BLaER1 treated with 17β-estradiol and CSF1 and Interleukin-3, amounts not matched to agents 10 nM and 100 nM (cell line): ENCODE data around the gene ALK.

ENCODE experiments used
- H3K27ac ChIP-seq, 11 experiments: shearing (Covaris generic); formaldehyde crosslinking; 2 replicates each; pipeline ENCODE4 v1.8.1; 2022
- H3K27me3 ChIP-seq, 11 experiments: shearing (Covaris generic); formaldehyde crosslinking; 2 replicates each; pipeline ENCODE4 v1.8.1; 2022
- H3K36me3 ChIP-seq, 11 experiments: shearing (Covaris generic); formaldehyde crosslinking; 2 replicates each; pipeline ENCODE4 v1.8.1; 2022
- H3K4me1 ChIP-seq, 10 experiments: shearing (Covaris generic); formaldehyde crosslinking; 2 replicates each; pipeline ENCODE4 v1.8.1; 2022
- H3K4me2 ChIP-seq, 11 experiments: shearing (Covaris generic); formaldehyde crosslinking; 2 replicates each; pipeline ENCODE4 v1.8.1; 2022
- H3K4me3 ChIP-seq, 10 experiments: shearing (Covaris generic); formaldehyde crosslinking; 2 replicates each; pipeline ENCODE4 v1.8.1; 2022
- H3K9ac ChIP-seq, 11 experiments: shearing (Covaris generic); formaldehyde crosslinking; 2 replicates each; pipeline ENCODE4 v1.8.1; 2022
- H3K9me3 ChIP-seq, 11 experiments: shearing (Covaris generic); formaldehyde crosslinking; replicated peaks in 1 of 11; 2 replicates each; pipeline ENCODE4 v1.8.1; 2022
- H4K20me1 ChIP-seq, 11 experiments: shearing (Covaris generic); formaldehyde crosslinking; 2 replicates each; pipeline ENCODE4 v1.8.1; 2022
- Cebpa-rat ChIP-seq, 11 experiments: shearing (Covaris generic); IDR thresholded peaks; 2 replicates each; pipeline ENCODE4 v1.8.1; 2022

Gene ALK

GRCh38 chr2:29817801-29818680 lies 103.3 kb downstream of the ALK start:
- H3K4me3 ChIP-seq = no peak overlapping the region
- H3K9ac ChIP-seq = no peak overlapping the region
- H3K36me3 ChIP-seq = no peaks in the 10 kb centered on the region
- peaks cover 0 to 8% (median 0%) of the 10 kb centered on the region in 11 experiments; a peak in 1 of 22 replicates for H3K9me3 ChIP-seq
- no peaks in the 10 kb centered on the region for H4K20me1 ChIP-seq
- H3K4me1 ChIP-seq = no peaks in the 10 kb centered on the region
- H3K27me3 ChIP-seq = no peaks in the 10 kb centered on the region
- H3K4me2 ChIP-seq = no peak overlapping the region
- TF ChIP-seq Cebpa-rat (IDR thresholded peaks at IDR 0.05) = no peak
- no peak overlapping the region for H3K27ac ChIP-seq

GRCh38 chr2:29817299-29817698 lies 104.1 kb downstream of the ALK start:
- no peaks in the 10 kb centered on the region for H4K20me1 ChIP-seq
- no peaks in the 10 kb centered on the region for H3K36me3 ChIP-seq
- H3K27me3 ChIP-seq = no peaks in the 10 kb centered on the region
- H3K27ac ChIP-seq = no peak overlapping the region
- no peak for TF ChIP-seq Cebpa-rat (IDR thresholded peaks at IDR 0.05)
- H3K4me1 ChIP-seq = no peaks in the 10 kb centered on the region
- H3K9ac ChIP-seq = no peak overlapping the region
- H3K4me3 ChIP-seq = no peak overlapping the region
- H3K4me2 ChIP-seq = no peak overlapping the region
- peaks cover 0 to under 1% (median 0%) of the 10 kb centered on the region in 11 experiments; a peak in 1 of 22 replicates for H3K9me3 ChIP-seq

GRCh38 chr2:29816651-29817050 lies 104.7 kb downstream of the ALK start:
- H3K27ac ChIP-seq = no peak overlapping the region
- no peak for TF ChIP-seq Cebpa-rat (IDR thresholded peaks at IDR 0.05)
- no peak overlapping the region for H3K4me3 ChIP-seq
- H4K20me1 ChIP-seq = no peaks in the 10 kb centered on the region
- H3K27me3 ChIP-seq = no peaks in the 10 kb centered on the region
- H3K9me3 ChIP-seq = no peaks in the 10 kb centered on the region; a peak in 1 of 22 replicates
- no peaks in the 10 kb centered on the region for H3K36me3 ChIP-seq
- no peak overlapping the region for H3K4me2 ChIP-seq
- H3K9ac ChIP-seq = no peak overlapping the region
- no peaks in the 10 kb centered on the region for H3K4me1 ChIP-seq

GRCh38 chr2:29811378-29811777 lies 110.0 kb downstream of the ALK start:
- Histone ChIP-seq H3K27me3 (no peaks in the 10 kb centered on the region), H3K4me1 (no peaks in the 10 kb centered on the region), H3K9ac (no peak overlapping the region), H3K27ac (no peak overlapping the region), H3K9me3 (no peaks in the 10 kb centered on the region), H4K20me1 (no peaks in the 10 kb centered on the region), H3K36me3 (no peaks in the 10 kb centered on the region), H3K4me3 (no peak overlapping the region), H3K4me2 (no peak overlapping the region)
- TF ChIP-seq Cebpa-rat (IDR thresholded peaks at IDR 0.05) = no peak

- Histone ChIP-seq H3K36me3 (no peaks in the 10 kb centered on the region), H3K9me3 (0 out of 22 replicates have a peak, but pooled peaks cover 0 to under 1% (median 0%) of the 10 kb centered on the region in 11 experiments), H3K27ac (no peak overlapping the region), H3K4me2 (no peak overlapping the region), H3K4me1 (no peaks in the 10 kb centered on the region), H3K4me3 (no peak overlapping the region), H4K20me1 (no peaks in the 10 kb centered on the region), H3K9ac (no peak overlapping the region), H3K27me3 (no peaks in the 10 kb centered on the region)
- TF ChIP-seq Cebpa-rat (IDR thresholded peaks at IDR 0.05) = no peak
Observed at GRCh38 chr2:29810956-29811355, 110.4 kb downstream of the ALK start.

GRCh38 chr2:29808321-29808720 lies 113.1 kb downstream of the ALK start:
- H4K20me1 ChIP-seq = no peaks in the 10 kb centered on the region
- H3K4me1 ChIP-seq = no peaks in the 10 kb centered on the region
- no peak for TF ChIP-seq Cebpa-rat (IDR thresholded peaks at IDR 0.05)
- H3K4me3 ChIP-seq = no peak overlapping the region
- 0 out of 22 replicates have a peak, but pooled peaks cover 0 to 8% (median 0%) of the 10 kb centered on the region in 11 experiments for H3K9me3 ChIP-seq
- no peak overlapping the region for H3K27ac ChIP-seq
- no peaks in the 10 kb centered on the region for H3K27me3 ChIP-seq
- no peaks in the 10 kb centered on the region for H3K36me3 ChIP-seq
- H3K9ac ChIP-seq = no peak overlapping the region
- no peak overlapping the region for H3K4me2 ChIP-seq

- TF ChIP-seq Cebpa-rat (IDR thresholded peaks at IDR 0.05) = no peak
- Histone ChIP-seq H4K20me1 (no peaks in the 10 kb centered on the region), H3K36me3 (no peaks in the 10 kb centered on the region), H3K27ac (no peak overlapping the region), H3K4me1 (no peaks in the 10 kb centered on the region), H3K4me2 (no peak overlapping the region), H3K4me3 (no peak overlapping the region), H3K9ac (no peak overlapping the region), H3K9me3 (0 out of 22 replicates have a peak, but pooled peaks cover 0 to 8% (median 0%) of the 10 kb centered on the region in 11 experiments), H3K27me3 (no peaks in the 10 kb centered on the region)
Observed at GRCh38 chr2:29807082-29807481, 114.3 kb downstream of the ALK start.

GRCh38 chr2:29806461-29806860 lies 114.9 kb downstream of the ALK start:
- no peak for TF ChIP-seq Cebpa-rat (IDR thresholded peaks at IDR 0.05)
- H3K27me3 ChIP-seq = no peaks in the 10 kb centered on the region
- H3K9me3 ChIP-seq = 0 out of 22 replicates have a peak, but pooled peaks cover 0 to 8% (median 0%) of the 10 kb centered on the region in 11 experiments
- H3K27ac ChIP-seq = no peak overlapping the region
- H3K36me3 ChIP-seq = no peaks in the 10 kb centered on the region
- H3K4me1 ChIP-seq = no peaks in the 10 kb centered on the region
- no peak overlapping the region for H3K9ac ChIP-seq
- H3K4me2 ChIP-seq = no peak overlapping the region
- H3K4me3 ChIP-seq = no peak overlapping the region
- no peaks in the 10 kb centered on the region for H4K20me1 ChIP-seq

- Histone ChIP-seq H3K9ac (no peak overlapping the region), H3K27me3 (no peaks in the 10 kb centered on the region), H3K4me2 (no peak overlapping the region), H3K4me3 (no peak overlapping the region), H4K20me1 (no peaks in the 10 kb centered on the region), H3K36me3 (no peaks in the 10 kb centered on the region), H3K27ac (no peak overlapping the region), H3K9me3 (0 out of 22 replicates have a peak, but pooled peaks cover 0 to 8% (median 0%) of the 10 kb centered on the region in 11 experiments), H3K4me1 (no peaks in the 10 kb centered on the region)
- no peak for TF ChIP-seq Cebpa-rat (IDR thresholded peaks at IDR 0.05)
Observed at GRCh38 chr2:29804671-29805070, 116.7 kb downstream of the ALK start.

GRCh38 chr2:29803537-29803936 lies 117.8 kb downstream of the ALK start:
- TF ChIP-seq Cebpa-rat (IDR thresholded peaks at IDR 0.05) = no peak
- Histone ChIP-seq H3K4me3 (no peak overlapping the region), H3K9me3 (0 out of 22 replicates have a peak, but pooled peaks cover 0 to 8% (median 0%) of the 10 kb centered on the region in 11 experiments), H3K27me3 (no peaks in the 10 kb centered on the region), H4K20me1 (no peaks in the 10 kb centered on the region), H3K36me3 (no peaks in the 10 kb centered on the region), H3K4me1 (no peaks in the 10 kb centered on the region), H3K9ac (no peak overlapping the region), H3K27ac (no peak overlapping the region), H3K4me2 (no peak overlapping the region)
